Liver (tissue), 9 donors: ENCODE measurements around the gene BNC2. TPM values are rescaled to one million over a fixed set of nuclear protein-coding genes. Genes with fewer than 3 reads are reported as not detected.

Experiments used
- DNase-seq: peaks from one replicate; pipeline ENCODE4 v3.0.0-alpha.2; 2017; ENCODE audit warnings: low spot score
- H3K27ac ChIP-seq, 2 donors: one replicate each; pipeline ENCODE4 v1.7.0; 2013; ENCODE audit warnings: inconsistent platforms in 2 of 2, low read length in 2 of 2, control low read depth in 1 of 2, low read depth in 1 of 2, mild to moderate bottlenecking in 1 of 2
- H3K27me3 ChIP-seq, 4 donors: one replicate each; pipeline versions ENCODE4 v1.6.1 to v1.7.0; 2013; ENCODE audit warnings: low read length in 3 of 4, inconsistent platforms in 1 of 4, mild to moderate bottlenecking in 1 of 4, moderate library complexity in 1 of 4; ENCODE audit not compliant: control insufficient read depth in 4 of 4, insufficient read depth in 4 of 4
- H3K36me3 ChIP-seq, 4 donors: one replicate each; pipeline versions ENCODE4 v1.6.1 to v1.7.0; 2013; ENCODE audit warnings: low read length in 3 of 4, mild to moderate bottlenecking in 3 of 4, low read depth in 1 of 4, moderate library complexity in 1 of 4; ENCODE audit not compliant: control insufficient read depth in 4 of 4, insufficient read depth in 3 of 4
- H3K4me1 ChIP-seq, 4 donors: one replicate each; pipeline versions ENCODE4 v1.6.1 to v1.7.0; 2013; ENCODE audit warnings: low read length in 3 of 4, mild to moderate bottlenecking in 3 of 4, moderate library complexity in 1 of 4; ENCODE audit not compliant: control insufficient read depth in 4 of 4, insufficient read depth in 4 of 4
- H3K4me3 ChIP-seq, 3 donors: one replicate each; pipeline versions ENCODE4 v1.6.1 to v1.7.0; 2013; ENCODE audit warnings: low read length in 3 of 3, control low read depth in 1 of 3, low read depth in 1 of 3, mild to moderate bottlenecking in 1 of 3
- H3K9ac ChIP-seq, 2 donors: one replicate each; pipeline ENCODE4 v1.7.0; 2013; ENCODE audit warnings: low read length in 2 of 2, mild to moderate bottlenecking in 2 of 2, moderate library complexity in 2 of 2, control low read depth in 1 of 2, low read depth in 1 of 2
- H3K9me3 ChIP-seq, 4 donors: one replicate each; pipeline versions ENCODE4 v1.6.1 to v1.7.0; 2013; ENCODE audit warnings: low read length in 3 of 4; ENCODE audit not compliant: control insufficient read depth in 4 of 4
- ATF3 ChIP-seq: IDR thresholded peaks from 2 replicates; pipeline ENCODE4 v1.6.1; 2016; ENCODE audit warnings: antibody characterized with exemption
- EGR1 ChIP-seq, 2 donors: IDR thresholded peaks; 2 replicates each; pipeline ENCODE4 v1.6.1; 2016 to 2018; ENCODE audit warnings: antibody characterized with exemption in 2 of 2, low read depth in 2 of 2
- FOXA1 ChIP-seq: IDR thresholded peaks from 2 replicates; pipeline ENCODE4 v1.6.1; 2016; ENCODE audit warnings: antibody characterized with exemption
- FOXA2 ChIP-seq: IDR thresholded peaks from 2 replicates; pipeline ENCODE4 v1.6.1; 2016; ENCODE audit warnings: antibody characterized with exemption
- GABPA ChIP-seq, 2 donors: IDR thresholded peaks in 1 of 2; conservative IDR thresholded peaks in 1 of 2; 2 replicates each; pipeline ENCODE4 v1.6.1; 2016; ENCODE audit warnings: antibody characterized with exemption in 2 of 2, mild to moderate bottlenecking in 1 of 2, moderate library complexity in 1 of 2
- HNF4A ChIP-seq, 2 donors: conservative IDR thresholded peaks; 2 replicates each; pipeline ENCODE4 v1.6.1; 2016; ENCODE audit warnings: antibody characterized with exemption in 2 of 2, mild to moderate bottlenecking in 2 of 2
- HNF4G ChIP-seq: IDR thresholded peaks from 2 replicates; pipeline ENCODE4 v1.6.1; 2016; ENCODE audit warnings: antibody characterized with exemption
- JUND ChIP-seq, 2 donors: IDR thresholded peaks; 2 replicates each; pipeline ENCODE4 v1.6.1; 2016; ENCODE audit warnings: antibody characterized with exemption in 2 of 2
- MAX ChIP-seq: IDR thresholded peaks from 2 replicates; pipeline ENCODE4 v1.6.1; 2016; ENCODE audit warnings: antibody characterized with exemption
- NR2F2 ChIP-seq: IDR thresholded peaks from 2 replicates; pipeline ENCODE4 v1.6.1; 2016; ENCODE audit warnings: antibody characterized with exemption
- RAD21 ChIP-seq, 2 donors: IDR thresholded peaks; 2 replicates each; pipeline ENCODE4 v1.6.1; 2016; ENCODE audit warnings: antibody characterized with exemption in 2 of 2, mild to moderate bottlenecking in 2 of 2
- REST ChIP-seq: IDR thresholded peaks from 2 replicates; pipeline ENCODE4 v1.6.1; 2016; ENCODE audit warnings: antibody characterized with exemption, mild to moderate bottlenecking
- RXRA ChIP-seq, 2 donors: IDR thresholded peaks; 2 replicates each; pipeline ENCODE4 v1.6.1; 2017 to 2018; ENCODE audit warnings: antibody characterized with exemption in 2 of 2, mild to moderate bottlenecking in 1 of 2
- SP1 ChIP-seq: IDR thresholded peaks from 2 replicates; pipeline ENCODE4 v1.6.1; 2018; ENCODE audit warnings: antibody characterized with exemption, mild to moderate bottlenecking
- TAF1 ChIP-seq: conservative IDR thresholded peaks from 2 replicates; pipeline ENCODE4 v1.6.1; 2016; ENCODE audit warnings: antibody characterized with exemption, mild to moderate bottlenecking
- YY1 ChIP-seq: IDR thresholded peaks from 2 replicates; pipeline ENCODE4 v1.6.1; 2016; ENCODE audit warnings: antibody characterized with exemption, mild to moderate bottlenecking
- ZBTB33 ChIP-seq: IDR thresholded peaks from 2 replicates; pipeline ENCODE4 v1.6.1; 2016; ENCODE audit warnings: antibody characterized with exemption
- WGBS: extraction: QIAGEN DNeasy Blood & Tissue Kit; methylation state at CpG from one replicate; pipeline ENCODE4 v1.1.7; 2013; 5-methylcytosine and 5-hydroxymethylcytosine counted together
- polyA plus RNA-seq, 2 donors: library from polyadenylated mRNA; stranded (reverse) in 1 of 2; unstranded in 1 of 2; fragments of 200-250 nt in 1 of 2; fragments of >200 nt in 1 of 2; fragmentation: Nextera tagmentation in 1 of 2; extraction: Ambion mirVana in 1 of 2; gene quantifications; one replicate each; pipeline versions ENCODE4 v1.2.1 to v1.2.3, GENCODE V29; 2013 to 2015
- total RNA-seq, 2 donors: library from RNA; depleted of rRNA; stranded (reverse); fragments of >200 nt; gene quantifications; one replicate each; pipeline ENCODE4 v1.2.3, GENCODE V29; 2014
- donor health status: healthy.
- donor health status: healthy.
- donor health status: healthy.
- donor health status: healthy.
- donor health status: healthy.

The BNC2 gene
- total and polyA plus RNA-seq, 4 donors = 0.07 to 0.67 (median 0.08) TPM

- TF ChIP-seq RXRA (IDR thresholded peaks at IDR 0.05) = no peak
- TF ChIP-seq RAD21 (IDR thresholded peaks at IDR 0.05) = no peak
- no peak for TF ChIP-seq FOXA1
- no peak for TF ChIP-seq HNF4G
- no peak for TF ChIP-seq HNF4A (conservative IDR thresholded peaks at IDR 0.05)
- TF ChIP-seq MAX = no peak
- no peak for TF ChIP-seq SP1
- TF ChIP-seq GABPA (IDR thresholded peaks at IDR 0.05 in 1 of 2, conservative IDR thresholded peaks at IDR 0.05 in 1 of 2) = no peak
- TF ChIP-seq JUND (IDR thresholded peaks at IDR 0.05) = no peak
- TF ChIP-seq REST = no peak
- TF ChIP-seq TAF1 = no peak
- no peak for TF ChIP-seq EGR1 (IDR thresholded peaks at IDR 0.05; ENCODE audit: low read depth in 2 of 2)
- TF ChIP-seq YY1 = no peak
- TF ChIP-seq ATF3 = no peak
- TF ChIP-seq NR2F2 = no peak
- no peak for TF ChIP-seq ZBTB33
- peaks cover 5 to 14% (median 7%) of the 10 kb centered on the region in 4 donors for H3K4me1 ChIP-seq
- peaks cover 0 to 14% (median 2%) of the 10 kb centered on the region in 4 donors for H3K27me3 ChIP-seq
- WGBS = 71% methylated on average over 5 of the region's 5 CpGs
- H3K9me3 ChIP-seq = no peaks in the 10 kb centered on the region
- H3K27ac ChIP-seq = no peak overlapping the region
- H3K36me3 ChIP-seq = no peaks in the 10 kb centered on the region
- H3K9ac ChIP-seq = no peak overlapping the region
- no peak for DNase-seq
- H3K4me3 ChIP-seq = no peak overlapping the region
Observed at GRCh38 chr9:16868701-16869100, 1.8 kb downstream of the BNC2 start.

GRCh38 chr9:16867576-16868311 is 2.7 kb downstream of the BNC2 start:
- Histone ChIP-seq H3K9ac (no peak overlapping the region), H3K4me1 (peaks cover 5 to 14% (median 7%) of the 10 kb centered on the region in 4 donors), H3K4me3 (no peak overlapping the region), H3K36me3 (no peaks in the 10 kb centered on the region), H3K9me3 (no peaks in the 10 kb centered on the region), H3K27ac (no peak overlapping the region), H3K27me3 (peaks cover 0 to 14% (median 2%) of the 10 kb centered on the region in 4 donors)
- WGBS = 37% methylated on average over 10 of the region's 10 CpGs
- DNase-seq = no peak
- TF ChIP-seq HNF4G (no peak), GABPA (IDR thresholded peaks at IDR 0.05 in 1 of 2, conservative IDR thresholded peaks at IDR 0.05 in 1 of 2) (no peak), FOXA2 (no peak), RAD21 (IDR thresholded peaks at IDR 0.05) (no peak), ZBTB33 (no peak), REST (no peak), YY1 (no peak), ATF3 (no peak), FOXA1 (no peak), RXRA (IDR thresholded peaks at IDR 0.05) (no peak)
